ENCODE measurements around the gene ADAMTS12.

ADAMTS12 gene

DNA sequence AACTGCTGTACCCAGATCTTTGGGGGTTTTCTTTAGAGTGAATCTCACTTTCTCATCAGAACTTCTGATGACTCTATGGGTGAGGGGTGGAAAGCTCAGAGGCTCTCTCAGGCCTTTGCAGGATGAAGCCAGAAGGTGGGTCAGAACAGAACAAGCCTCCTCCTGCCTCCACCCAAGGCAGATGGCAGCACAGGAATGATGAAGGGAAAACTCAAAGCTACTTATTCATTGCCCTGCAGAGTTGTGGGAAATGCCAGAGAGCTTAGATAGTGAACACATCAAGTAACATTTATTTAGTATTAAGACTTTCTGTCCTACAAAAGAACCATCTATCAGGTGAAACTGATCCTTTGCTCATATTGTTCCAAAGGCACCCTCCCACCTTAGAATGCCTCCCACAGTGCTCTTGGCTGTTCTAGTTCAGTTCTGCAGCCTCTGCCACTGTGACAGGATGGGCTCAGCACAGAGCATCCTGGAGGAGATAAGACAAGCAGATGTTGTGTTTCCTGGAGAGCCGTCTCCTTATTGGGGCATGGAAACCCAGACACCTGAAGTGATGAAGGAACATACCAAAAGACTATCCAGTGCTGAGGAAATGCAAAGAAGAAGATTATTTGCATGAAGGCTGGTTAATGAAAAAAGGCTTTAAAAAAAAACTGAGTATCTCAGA is 146.6 kb downstream of the ADAMTS12 start:
- no peak for DNase-seq

DNA sequence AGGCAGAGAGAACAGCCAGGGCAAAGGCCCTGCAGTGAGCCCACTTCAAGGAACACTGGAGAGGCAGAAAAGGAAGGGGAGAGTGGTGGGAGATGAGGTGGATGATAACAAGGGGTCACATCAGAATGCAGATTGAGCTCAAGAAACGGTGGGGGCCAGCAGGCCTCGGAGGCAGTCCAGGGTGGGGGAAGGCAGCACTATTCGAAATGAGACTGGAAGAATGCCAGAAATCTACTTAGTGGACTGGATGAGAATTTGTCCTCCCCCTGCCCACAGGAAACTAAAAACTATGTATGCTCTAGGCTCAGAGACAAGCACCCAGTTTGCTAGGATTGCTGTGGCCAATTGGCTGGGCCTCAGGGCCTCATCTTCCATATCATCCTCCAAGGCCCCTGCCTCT is 148.7 kb downstream of the ADAMTS12 start:
- no peak for DNase-seq

DNA sequence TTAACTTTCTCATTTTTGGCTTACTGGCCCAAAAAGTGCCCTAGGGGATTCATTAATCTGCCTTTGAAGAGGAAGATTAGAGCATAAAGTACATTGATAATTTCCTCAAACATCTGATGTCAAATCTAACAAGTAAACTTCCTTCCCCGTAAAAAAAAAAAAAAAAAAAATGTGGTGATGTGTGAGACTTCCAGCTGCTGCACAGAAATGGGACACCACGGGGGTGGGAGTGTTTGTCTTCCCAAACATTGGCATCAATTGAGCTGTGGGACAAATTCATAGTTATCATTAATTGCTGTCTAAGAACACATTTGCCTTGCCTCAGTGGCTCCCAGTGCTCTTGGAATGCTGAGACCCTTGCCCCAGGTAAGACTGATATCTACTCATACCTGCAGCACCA is 149.6 kb downstream of the ADAMTS12 start:
- no peak for DNase-seq

DNA sequence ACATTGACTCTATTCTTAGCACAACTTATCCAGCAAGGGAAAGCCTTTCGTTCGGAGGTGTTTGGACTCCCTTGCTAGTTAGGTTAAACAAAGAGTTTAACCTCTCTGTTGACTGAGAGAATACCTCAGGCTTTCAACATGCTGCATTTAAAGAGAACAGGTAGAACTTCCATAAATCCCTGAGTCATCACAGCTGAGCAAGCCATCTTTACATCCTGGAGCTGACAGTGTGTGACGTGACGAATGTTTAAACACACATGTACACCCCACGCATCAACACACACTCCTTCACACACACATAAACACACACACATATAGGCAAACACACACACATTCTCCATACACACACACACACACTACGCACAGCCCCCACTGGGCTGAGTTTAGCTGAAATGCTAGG is 152.8 kb downstream of the ADAMTS12 start:
- no peak for DNase-seq

DNA sequence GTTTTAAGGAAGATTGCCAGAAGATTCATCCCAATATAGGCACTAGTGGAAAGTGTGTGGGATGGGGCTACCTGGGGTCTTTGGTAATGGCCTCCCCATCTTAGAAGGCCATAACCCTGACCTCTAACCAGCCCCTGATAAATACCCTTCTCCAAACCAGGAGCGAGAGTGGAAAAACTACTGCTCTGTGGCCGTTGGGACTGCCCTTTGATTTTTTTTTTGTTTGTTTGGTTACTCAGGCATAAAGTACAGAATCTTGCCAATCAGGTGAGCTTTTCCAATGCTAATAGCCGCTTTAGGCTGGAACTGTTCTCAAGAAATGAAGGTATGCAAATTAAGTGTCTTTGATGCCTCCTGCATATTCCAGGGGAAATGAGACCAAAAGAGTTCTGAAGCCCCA is 153.7 kb downstream of the ADAMTS12 start:
- no peak for DNase-seq

DNA sequence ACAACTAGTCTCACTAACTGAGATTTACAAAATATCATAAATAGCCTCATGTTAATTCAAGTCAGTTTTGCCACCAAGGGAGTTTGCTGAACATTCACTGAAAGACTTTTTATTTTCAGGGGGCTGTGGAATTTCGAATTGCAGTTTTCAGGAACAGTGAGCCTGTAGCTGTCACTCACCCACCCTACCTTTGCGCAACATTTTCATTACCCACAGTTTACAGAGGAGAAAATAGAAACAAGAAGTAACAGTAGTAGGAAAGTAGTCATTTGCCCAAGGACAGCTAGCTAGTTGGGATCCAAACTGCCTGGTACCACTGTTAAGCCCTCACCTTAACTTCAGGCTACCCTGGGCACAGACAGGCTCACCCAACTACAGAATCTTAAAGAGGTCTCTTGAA is 154.1 kb downstream of the ADAMTS12 start:
- DNase-seq, result no peak

DNA sequence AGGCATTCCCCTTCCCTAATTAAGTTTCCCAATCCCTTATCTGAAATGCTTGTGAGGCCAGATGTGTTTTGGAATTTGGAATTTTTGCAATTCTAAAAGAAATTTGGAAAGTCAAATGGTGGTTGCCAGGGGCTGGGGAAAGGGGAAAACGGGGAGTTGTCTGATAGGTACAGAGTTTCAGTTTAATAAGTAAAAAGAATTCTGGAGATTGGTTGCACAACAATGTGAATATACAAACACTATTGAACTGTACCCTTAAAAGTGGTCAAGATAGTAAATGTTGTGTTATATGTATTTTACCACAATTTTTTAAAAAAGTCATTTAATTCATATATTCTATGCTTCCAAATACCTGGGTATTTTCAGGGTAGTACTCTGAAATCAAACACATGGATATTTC is 154.5 kb downstream of the ADAMTS12 start:
- no peak for DNase-seq

DNA sequence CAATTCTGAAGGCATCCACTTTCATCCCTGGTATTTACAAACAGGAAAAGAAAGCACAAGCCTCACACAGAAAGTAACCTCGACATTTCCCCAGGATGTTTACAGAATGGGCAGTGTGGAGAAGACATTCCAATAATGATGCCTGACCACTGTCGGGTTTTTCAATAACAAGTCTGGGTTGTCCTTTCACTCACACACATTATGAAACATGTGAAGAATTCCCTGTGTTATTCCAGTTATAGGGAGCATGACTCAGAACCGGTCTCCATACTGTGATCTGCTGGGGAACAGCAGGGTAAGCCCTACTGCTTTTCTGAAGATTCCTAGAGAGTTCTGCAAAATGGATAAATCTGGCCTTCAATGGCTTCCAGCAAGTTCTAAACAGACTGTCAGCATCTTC is 155.3 kb downstream of the ADAMTS12 start:
- no peak for DNase-seq

DNA sequence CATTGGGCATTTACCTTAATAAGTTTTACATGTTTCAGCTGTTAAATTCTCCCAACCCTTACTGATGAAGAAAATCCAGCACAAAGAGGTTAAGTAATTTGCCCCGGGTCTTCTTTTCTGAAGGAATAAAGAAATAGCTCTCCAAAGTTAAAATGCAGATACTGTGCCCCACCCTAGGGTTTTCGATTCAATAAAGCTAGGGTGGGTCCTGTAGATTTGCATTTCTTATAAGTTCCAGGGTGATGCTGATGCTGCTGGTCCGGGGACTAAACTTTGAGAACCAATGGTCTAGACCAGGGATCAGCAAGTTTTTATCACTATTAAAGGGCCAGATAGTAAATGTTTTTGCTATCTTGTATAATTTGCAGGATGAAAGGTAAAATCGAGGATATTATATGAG is 156.7 kb downstream of the ADAMTS12 start:
- DNase-seq, result no peak

DNA sequence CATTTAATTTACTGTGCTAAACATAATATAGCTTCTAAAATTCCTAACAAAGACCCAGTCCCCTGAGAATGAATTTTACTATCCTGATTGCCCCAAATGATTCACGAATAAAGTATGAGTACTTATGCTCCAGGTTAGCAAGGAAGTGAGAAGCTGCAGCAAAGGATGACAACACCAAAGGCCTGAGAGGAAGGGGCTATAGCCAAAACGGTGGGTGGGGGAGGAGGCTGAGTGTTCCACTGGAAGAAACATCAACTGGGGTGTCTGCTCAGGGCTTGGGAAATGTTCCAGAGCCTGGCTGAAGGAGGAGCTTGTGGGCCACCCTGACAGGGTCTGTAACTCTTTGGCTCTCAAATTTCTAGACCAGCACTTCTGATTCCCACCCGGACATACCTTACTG is 157.3 kb downstream of the ADAMTS12 start:
- DNase-seq, result no peak

DNA sequence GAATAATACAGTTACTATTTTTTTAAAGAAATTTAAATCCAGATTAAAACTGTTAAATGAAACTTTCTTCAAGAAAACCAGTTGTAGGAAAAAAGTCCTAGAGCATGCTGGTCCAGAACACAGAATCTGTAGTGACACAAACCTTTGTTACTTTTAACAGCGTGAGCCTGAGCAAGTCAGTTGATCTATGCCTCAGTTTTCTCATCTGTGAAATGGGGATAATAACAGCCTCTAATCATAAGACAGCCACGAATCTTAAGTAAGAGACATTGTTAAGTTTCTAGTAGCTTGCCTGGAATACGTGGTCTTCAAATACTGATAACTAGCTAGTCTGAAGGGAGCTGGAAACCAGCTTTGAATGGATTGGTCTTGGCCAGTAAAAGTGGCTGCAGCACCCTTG is 158.6 kb downstream of the ADAMTS12 start:
- DNase-seq, result no peak

DNA sequence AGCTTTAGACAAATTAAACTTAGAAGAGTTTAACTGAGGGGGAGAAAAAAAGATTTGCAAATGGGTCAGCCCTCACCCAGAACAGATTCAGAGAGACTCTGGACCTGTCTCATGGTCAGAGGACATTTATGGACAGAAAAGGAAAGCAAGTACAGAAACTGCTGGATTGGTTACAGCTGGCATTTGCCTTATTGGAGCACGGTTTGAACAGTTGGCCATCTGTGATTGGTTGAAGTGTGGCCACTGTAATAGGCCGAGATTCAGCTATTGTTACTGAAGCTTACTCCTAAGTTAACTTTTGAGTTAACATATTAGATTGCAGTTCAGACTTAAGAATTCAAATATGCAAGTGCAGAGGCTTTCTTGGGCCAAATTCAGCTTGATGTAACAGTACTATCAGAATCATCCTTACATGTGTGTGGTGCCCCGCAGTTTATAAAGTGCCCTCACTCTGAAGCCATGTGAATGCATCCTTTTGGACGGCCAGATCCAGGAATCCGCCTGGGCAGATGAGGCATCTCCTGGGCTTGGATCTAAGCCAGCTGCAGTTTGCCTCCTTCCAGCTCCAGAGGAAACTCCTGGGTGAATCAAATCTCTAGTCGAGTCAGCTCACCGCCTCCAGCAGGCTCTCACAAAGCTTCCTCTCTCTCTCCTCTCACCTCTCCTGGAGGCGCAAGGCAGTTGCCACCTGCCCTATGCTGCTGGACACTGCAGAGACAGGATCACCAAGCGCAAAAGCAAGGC is 165.2 kb downstream of the ADAMTS12 start:
- no peak for DNase-seq

DNA sequence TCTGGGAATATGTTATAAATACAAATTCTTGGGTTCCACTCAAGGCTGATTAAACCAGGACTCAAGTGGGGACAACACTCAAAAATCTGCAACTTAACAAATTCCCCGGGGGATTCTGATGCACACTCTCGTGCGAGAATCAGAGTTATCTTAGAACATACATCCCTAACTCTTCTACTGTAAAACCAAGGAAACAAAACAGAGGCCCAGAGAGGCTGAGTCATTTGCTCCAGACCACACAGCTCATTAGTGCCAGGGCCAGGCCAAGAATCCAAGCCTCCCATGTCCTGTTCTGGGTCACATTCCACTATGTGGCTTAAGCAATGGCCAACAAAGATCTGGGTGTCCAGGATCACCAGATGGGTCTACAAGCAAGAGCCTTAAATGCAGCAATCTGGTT is 166.0 kb downstream of the ADAMTS12 start:
- no peak for DNase-seq

DNA sequence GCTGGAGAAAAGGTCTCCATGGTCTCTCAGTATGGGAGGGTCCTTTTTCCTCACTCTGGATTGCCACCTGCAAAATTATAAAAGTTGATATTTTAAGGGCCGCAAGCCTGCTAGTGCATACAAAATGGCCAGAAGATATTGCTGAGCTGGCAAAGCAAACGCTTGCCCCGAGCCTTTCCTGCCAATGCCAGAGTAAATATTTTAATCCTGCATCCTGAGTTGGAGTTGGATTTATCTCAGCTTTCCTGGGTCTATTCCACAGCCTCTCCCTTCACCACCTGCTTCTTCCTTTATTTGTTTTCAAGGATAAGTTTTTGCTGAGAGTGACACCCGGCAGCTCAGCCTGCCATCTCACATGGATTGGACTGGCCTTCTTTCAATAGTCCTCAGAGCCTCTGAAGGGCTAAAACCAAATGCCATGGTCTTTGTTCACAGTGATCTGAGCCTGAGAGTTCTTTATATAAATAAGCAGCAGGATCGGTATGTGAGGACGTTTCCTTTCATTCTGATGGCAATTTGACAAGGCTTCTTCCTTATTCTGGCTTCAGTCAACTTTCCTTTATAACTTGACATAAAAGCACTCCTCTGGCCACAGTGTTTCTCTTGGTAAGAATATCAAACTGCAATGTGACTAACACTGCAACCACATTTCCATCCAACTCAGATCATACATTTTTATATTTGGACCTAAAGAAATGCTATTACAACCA is 170.1 kb downstream of the ADAMTS12 start:
- no peak for DNase-seq

DNA sequence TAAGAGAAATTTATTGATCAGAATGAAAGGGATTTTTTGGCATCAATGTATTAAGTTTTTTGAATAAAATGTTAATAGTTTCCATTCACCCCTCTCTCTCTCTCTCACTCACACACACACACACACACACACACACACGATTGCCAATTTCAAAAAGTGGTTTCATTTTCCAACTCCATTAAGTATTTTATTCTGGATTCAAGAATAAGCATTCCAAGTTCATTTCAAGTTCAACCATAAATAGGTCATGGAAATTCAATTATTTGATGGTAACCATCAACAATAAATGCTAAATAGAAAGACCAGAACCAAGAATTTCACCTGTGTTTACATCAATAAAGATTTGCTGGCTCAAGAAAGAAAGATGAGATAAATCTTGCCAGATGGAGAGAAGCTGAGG is 171.6 kb downstream of the ADAMTS12 start:
- no peak for DNase-seq

DNA sequence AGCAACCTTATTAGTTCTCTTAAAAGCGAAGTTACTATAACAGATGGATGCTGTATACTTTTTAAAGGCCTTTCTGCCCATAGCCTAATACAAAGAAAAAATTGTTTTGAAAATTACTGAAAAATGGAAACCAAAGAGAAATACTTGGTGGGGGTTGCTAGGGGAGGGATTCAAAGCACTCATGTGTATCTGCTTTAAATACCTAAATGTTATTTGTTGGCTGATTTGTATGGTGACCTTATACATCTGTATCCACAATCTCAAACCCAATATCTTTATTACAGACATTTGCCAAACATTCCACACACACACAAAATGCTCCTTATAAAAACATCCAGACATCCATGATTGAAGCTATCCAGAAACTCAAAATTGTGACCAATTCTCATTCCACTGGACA is 172.0 kb downstream of the ADAMTS12 start:
- no peak for DNase-seq

DNA sequence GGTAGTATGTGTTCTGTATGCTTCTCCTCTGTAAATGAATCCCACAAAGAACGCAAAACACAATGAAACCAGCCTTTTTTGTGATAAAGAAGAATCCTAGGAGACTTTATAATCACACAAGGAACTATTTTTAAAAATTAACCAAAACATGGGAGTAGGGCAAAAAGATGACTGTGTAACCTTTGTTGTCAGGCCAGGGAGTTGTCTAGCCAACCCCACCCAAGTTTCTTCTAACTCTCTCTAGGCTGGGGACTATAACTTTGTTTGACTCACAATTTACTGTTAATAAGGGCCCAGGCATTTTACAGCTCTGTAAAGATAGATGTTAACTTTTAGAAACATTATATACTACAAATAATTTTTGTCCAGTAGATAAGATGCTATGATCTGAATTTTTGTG is 176.1 kb downstream of the ADAMTS12 start:
- DNase-seq, result no peak

DNA sequence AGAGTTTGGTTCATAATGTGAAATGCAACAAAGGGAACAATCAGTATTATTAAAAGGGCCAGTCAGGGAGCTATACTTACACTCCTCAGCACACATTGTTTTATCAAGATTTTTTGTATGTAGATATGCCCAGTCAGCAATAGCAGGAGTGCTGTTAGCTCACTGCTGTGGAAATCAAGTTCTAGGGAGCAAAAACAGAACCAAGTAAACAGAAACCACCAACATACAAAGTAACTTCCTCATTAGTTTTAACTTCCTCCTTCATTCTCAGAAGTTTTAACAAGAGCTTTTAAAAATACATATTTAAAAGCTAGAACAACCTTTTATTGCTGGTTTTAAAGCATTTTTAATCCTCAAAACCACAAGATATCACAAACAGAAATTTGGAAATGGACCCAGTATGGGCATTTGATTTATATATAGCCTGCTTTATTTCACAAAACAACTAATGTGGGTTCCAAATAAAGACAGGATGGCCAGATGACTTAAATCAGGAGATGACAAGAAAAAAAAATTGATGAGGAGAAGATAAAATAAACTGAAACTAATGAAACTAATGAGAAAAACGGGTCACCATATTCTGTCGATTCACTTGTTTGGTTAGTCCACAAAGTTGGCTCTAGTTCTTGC is 178.5 kb downstream of the ADAMTS12 start:
- DNase-seq, result no peak

DNA sequence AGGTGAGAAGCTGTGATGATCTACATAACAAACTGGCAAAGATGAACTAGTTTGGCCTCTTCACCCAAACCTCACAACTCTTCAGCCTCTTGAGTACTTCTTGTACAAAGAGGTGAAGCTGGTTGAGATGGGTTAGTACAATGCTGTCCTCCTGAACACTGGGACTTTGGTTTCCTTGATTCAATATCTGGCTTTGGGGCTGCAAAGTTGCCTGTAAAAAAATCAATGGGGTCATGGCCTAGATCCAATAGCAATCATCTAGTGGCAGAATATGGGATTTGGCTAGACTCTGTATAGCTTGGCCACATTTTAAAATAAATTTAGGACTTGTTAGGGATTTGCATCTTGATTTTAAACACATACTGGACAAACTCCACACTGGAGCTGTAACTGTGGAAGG is 179.1 kb downstream of the ADAMTS12 start:
- no peak for DNase-seq

DNA sequence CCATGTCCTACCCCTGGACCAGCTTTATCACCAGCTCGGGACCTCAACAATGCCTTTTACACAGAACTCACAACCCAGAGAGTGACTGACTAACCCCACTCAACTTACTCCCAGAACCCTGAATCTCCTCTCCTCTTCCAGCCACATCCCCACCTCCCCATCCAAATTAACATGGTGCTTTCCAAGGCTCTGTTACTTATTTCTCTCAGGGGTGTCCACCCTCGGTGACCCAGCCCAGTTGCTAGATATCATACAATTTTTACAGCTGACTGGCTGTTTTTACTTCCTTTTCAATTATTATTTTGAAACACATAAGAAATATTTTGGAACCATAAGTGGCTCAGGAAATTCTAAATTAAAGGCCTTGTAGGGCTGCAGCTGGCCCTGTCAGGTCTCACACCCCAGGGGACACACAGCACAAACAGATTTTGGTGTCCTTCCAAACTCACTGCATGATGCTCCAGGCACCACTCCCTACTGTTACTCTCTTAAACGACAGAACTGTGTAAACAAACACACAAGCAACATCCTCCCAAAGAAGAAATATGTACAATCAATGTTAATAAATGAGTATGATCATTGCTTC is 180.6 kb downstream of the ADAMTS12 start:
- DNase-seq, result no peak

DNA sequence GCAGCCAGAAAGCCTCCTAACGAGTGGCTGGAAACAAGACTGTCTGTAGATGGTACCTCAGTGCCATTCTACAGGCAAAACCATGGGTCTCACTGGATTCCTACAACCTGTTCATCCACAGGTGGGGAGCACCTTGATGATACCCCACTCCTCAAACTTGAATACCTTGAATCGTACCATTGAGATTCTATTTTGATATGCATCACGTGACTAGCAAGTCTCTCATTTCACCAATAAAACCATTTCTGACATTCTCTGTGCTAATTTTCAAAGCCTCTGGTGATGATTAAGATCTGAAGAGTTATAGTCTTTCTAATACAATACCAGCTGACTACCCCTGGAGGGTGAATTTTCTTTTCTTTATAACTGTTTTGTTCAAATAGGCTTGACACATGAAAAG is 188.9 kb downstream of the ADAMTS12 start:
- DNase-seq, result no peak

DNA sequence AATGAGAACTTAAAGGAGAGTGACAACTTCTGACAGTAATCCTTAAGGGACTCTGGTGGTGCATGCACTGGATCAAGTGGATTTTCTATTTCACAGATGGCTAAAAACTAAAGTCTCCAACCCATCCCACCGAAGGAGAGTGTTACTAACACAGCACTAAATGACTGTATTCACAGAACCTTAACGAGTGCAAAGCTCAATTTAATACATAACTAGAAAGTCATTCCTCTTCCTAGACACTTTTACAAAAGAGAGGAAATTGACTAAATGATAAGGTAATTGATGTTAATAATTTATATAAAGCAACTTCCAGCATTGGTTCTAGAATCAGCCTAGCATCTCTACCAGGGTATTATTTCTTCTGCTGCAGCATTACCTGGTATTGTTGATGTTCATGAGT is 189.8 kb downstream of the ADAMTS12 start:
- no peak for DNase-seq

DNA sequence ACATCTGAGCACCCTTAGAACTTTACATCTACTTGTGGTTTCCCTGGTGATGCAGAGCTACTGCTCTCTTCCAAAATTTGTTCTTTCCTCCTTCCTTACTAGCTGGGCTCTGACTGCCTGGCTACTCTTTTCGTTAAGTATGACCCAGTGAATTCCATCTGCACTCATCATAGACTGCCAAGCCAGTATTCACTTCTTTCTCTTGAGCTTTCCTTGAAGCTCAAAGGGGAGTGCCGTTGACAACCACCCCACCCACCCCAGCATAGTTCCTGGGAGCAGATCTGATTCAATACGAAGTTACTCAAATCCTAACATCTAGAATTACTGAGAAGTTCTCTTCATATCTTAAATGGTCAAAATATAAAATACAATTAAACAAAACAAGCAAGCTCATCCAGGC is 190.5 kb downstream of the ADAMTS12 start:
- DNase-seq, result no peak
